Activated naive CD4-positive, alpha-beta T cell treated with anti-CD3 and anti-CD28 coated beads, Interleukin-2, amount 10 ng/mL, durations not matched to agents 7 days and 5 days (primary cell): ENCODE data around the gene HOXB5.

ENCODE experiments used
- CTCF ChIA-PET: fragments of 350-600 bp; sonication (Branson Sonifier 250); formaldehyde crosslinking; loops from one replicate; lab custom pipeline; 2021; ENCODE audit warnings: antibody characterized with exemption; lab: Charles Lee
- DNase-seq: peaks from one replicate; pipeline ENCODE4 v3.0.0-alpha.2; 2020
- H3K27ac Mint-ChIP-seq: one replicate; pipeline ENCODE4 v1.8.0; 2021; ENCODE audit warnings: mild to moderate bottlenecking, moderate library complexity, mixed read lengths
- H3K27me3 Mint-ChIP-seq: one replicate; pipeline ENCODE4 v1.8.0; 2021; ENCODE audit warnings: mild to moderate bottlenecking, mixed read lengths
- H3K36me3 Mint-ChIP-seq: one replicate; pipeline ENCODE4 v1.8.0; 2021; ENCODE audit warnings: mixed read lengths
- H3K4me1 Mint-ChIP-seq: one replicate; pipeline ENCODE4 v1.8.0; 2021; ENCODE audit warnings: mixed read lengths
- H3K4me3 Mint-ChIP-seq: one replicate; pipeline ENCODE4 v1.8.0; 2021; ENCODE audit warnings: mild to moderate bottlenecking, moderate library complexity, mixed read lengths
- H3K9me3 Mint-ChIP-seq: one replicate; pipeline ENCODE4 v1.8.0; 2021; ENCODE audit warnings: mixed read lengths

The HOXB5 gene

DNA sequence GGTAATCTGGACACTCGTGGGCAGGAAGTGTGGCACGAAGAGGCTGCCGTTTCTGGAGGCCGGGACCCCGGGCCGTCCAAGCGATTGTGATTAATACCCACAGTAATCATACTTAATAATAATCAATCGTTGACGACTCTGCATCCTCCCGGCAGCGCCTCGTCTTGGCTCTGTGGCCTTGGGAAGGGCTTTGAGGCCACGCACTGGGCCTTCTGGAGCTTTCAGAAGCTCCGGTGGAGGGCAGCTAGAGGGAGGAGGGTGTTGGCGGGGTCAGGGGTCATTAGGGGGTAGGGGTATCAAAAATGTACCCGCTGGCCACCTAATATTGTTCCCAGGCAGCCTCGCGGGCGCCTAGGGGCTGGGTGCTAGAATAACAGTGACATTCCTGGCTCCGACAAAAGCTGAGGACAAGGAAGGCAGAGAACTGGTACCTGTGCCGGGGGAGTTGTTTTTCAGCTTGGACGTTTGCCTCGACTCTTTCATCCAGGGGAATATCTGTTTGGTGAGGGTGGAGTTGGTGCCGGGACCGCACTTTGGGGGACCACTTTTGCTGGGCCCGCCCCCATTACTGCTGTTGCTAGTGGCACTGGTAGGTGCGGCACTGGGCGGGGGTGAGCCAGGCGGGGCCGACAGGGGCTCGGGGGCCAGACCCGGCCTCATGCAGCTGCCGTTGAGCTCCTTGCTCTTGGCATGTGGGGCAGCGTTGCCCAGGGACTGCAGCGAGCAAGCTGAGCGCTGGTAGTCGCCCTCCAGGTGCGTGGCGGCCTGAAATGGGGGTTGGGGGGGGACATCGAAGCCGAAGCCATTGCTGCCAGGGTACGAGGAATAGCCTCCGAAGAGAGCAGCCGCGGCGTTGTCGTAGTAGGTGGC is 41.7 kb downstream of the HOXB5 start:
- no peak for DNase-seq
- Mint-ChIP-seq H3K27me3 (peaks cover 65% of the 10 kb centered on the region), H3K9me3 (no peaks in the 10 kb centered on the region), H3K36me3 (peaks cover 15% of the 10 kb centered on the region), H3K27ac (no peak overlapping the region), H3K4me1 (peaks cover 37% of the 10 kb centered on the region), H3K4me3 (no peak overlapping the region)
- CTCF ChIA-PET: no interaction called here

DNA sequence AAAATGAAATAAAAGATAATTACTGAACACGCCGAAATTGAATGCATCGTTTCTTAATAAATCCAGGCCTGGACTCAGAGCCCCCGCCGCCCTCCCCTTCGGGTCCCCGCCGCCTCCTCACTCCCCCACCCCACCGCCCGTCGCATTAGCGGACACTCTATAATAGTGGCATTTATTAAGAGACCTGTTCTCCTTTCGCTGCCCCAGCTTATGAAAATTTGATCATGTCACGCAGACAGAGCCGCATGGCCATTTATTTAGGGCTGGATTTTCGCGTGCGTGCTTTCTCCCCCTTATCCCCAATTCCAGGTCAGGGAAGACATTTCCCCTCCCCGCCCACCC is 42.4 kb downstream of the HOXB5 start:
- H3K27me3 Mint-ChIP-seq: peaks cover 65% of the 10 kb centered on the region

DNA sequence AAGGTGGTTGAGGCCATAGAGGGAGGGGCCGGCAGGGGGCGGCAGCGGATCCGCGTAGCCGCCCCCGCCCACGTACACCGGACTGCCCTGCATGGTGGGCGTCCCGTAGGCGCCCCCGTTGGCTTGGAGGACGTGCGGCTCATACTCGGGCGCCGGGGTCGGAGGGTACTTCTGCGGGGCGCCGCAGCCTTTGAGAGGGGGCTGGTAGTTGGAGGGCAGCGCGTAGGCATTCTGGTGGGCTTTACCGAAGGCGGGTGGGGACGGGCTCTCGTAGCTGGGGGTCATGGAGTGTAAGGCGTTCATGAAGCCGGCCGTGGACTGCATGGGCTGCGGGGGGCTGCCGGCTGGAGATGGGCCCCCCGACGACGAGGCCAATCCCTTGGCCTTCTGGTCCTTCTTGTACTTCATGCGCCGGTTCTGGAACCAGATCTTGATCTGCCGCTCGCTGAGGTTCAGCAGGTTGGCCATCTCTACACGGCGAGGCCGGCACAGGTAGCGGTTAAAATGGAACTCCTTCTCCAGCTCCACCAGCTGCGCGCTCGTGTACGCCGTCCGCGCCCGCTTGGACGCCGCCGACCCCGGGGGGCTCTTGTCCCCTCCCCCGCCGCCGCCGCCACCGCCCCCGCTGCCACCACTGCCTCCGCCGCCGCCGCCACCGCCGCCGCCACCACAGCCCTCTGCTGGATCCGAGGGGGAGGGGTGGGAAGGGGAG is 42.9 kb downstream of the HOXB5 start:
- CTCF ChIA-PET: interaction anchor here (0.7 kb wide), 1 partner anchor 45 kb away, joined by 3 read pairs; no protein-coding TSS in a partner anchor
- H3K9me3 Mint-ChIP-seq: no peaks in the 10 kb centered on the region
- peaks cover 45% of the 10 kb centered on the region for H3K4me1 Mint-ChIP-seq
- H3K36me3 Mint-ChIP-seq: peaks cover 10% of the 10 kb centered on the region
- DNase-seq: no peak
- H3K4me3 Mint-ChIP-seq: no peak overlapping the region
- H3K27me3 Mint-ChIP-seq: peaks cover 65% of the 10 kb centered on the region
- H3K27ac Mint-ChIP-seq: no peak overlapping the region

More for the DNA sequence above, 42.4 kb downstream of the HOXB5 start:
- no peak overlapping the region for H3K27ac Mint-ChIP-seq
- no peak overlapping the region for H3K4me3 Mint-ChIP-seq
- no peak for DNase-seq
- peaks cover 44% of the 10 kb centered on the region for H3K4me1 Mint-ChIP-seq
- no peaks in the 10 kb centered on the region for H3K9me3 Mint-ChIP-seq
- CTCF ChIA-PET: no interaction called here
- H3K36me3 Mint-ChIP-seq: peaks cover 10% of the 10 kb centered on the region

DNA sequence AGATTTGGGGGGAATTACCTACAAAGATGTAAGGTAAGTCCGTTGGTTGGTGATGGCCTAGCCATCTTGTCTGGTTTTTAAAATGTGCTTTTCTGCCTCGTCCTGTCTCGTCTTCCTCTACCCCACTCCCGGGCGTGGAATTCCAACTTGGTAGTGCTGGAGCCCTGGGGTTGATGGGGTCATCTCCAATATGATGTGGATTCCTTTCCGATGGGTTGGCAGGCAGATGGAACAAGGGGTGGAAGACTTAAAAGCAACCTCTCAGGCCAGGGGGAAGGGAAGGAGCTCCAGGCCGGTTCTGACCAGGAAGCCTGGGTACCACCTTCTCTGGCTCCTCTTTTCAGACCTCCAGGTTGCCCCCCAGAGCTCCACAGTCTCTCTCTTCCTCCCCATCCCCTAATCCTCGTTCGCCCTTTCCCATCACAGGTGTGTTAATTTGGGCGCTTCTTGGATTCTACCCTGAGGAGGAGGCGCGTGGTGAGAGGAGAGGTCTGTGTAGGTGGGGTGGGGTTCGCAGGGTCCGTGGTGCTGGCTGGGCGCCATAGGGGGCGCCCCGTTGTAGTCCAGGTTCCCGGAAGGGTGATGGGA is 43.6 kb downstream of the HOXB5 start:
- Mint-ChIP-seq H3K4me1 (peaks cover 47% of the 10 kb centered on the region), H3K27me3 (peaks cover 65% of the 10 kb centered on the region), H3K36me3 (peaks cover 7% of the 10 kb centered on the region), H3K9me3 (no peaks in the 10 kb centered on the region), H3K4me3 (no peak overlapping the region), H3K27ac (no peak overlapping the region)
- DNase-seq: no peak
- CTCF ChIA-PET: interaction anchor here (0.7 kb wide), 1 partner anchor 44 kb away, joined by 3 read pairs; no protein-coding TSS in a partner anchor

DNA sequence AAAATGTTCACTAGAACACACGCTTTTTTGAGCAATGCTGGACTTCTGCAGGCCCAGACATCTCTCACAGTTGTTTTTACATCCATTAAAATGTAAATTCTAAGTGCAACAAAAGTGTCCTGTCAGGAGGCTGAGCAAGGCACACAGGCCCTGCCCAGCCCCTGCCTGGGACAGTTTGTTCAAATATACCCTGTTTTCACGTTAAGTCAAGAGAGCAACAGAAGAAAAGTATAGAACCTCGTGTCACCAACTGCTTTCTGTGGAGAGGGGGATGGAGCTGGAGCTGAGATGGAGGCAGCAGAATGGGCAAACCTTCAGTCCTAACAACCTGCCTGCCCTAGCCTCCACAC is 44.3 kb downstream of the HOXB5 start:
- no peak for DNase-seq
- Mint-ChIP-seq H3K9me3 (no peaks in the 10 kb centered on the region), H3K4me3 (no peak overlapping the region), H3K4me1 (peaks cover 48% of the 10 kb centered on the region), H3K27ac (no peak overlapping the region), H3K27me3 (peaks cover 65% of the 10 kb centered on the region), H3K36me3 (peaks cover 6% of the 10 kb centered on the region)
- CTCF ChIA-PET: interaction anchor here (0.9 kb wide), 1 partner anchor 58 kb away, joined by 4 read pairs; no protein-coding TSS in a partner anchor

DNA sequence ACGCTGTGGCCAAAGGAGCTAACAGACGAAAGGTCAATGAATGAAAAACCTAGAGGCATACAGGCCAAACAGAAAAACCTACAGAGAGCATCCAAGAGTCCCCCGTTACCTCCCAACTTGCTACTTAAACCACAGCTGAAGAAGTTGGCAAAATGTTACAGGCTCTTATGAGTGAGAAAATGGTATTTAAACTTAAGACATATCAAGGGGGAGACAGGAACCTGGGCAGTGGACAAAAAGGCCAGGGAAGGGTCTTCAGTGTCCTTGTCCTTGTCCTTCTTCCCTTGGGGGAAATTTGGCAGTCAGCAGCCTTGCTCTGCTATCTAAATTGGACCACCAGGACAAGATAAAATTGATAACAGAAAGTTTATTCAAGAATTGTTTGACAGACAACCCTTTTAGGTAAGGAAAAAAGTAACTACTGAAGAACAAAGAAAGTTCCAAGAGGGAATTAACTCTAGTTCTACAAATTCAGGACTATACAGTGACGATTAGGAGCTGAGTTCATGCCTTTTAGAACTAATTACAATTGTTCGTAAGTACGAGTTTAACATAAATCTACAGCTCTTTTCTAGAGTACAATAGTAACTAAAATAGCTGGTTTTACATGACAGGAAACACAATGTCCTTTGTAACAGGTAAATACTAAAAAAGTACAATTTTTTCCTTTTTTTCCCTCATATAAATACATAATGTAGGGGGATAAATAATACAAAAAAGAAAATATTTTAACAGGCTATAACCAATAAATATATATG is 44.9 kb downstream of the HOXB5 start:
- peaks cover 7% of the 10 kb centered on the region for H3K36me3 Mint-ChIP-seq
- H3K27ac Mint-ChIP-seq: peak overlapping the region; percentile 90
- peak overlapping the region; percentile 100 for H3K4me3 Mint-ChIP-seq
- CTCF ChIA-PET: interaction anchor here (0.9 to 1.1 kb wide), 2 partner anchors 56 to 57 kb away, joined by 4 to 5 read pairs; no protein-coding TSS in a partner anchor
- no peak for DNase-seq
- H3K9me3 Mint-ChIP-seq: no peaks in the 10 kb centered on the region
- peaks cover 65% of the 10 kb centered on the region for H3K27me3 Mint-ChIP-seq
- peaks cover 50% of the 10 kb centered on the region for H3K4me1 Mint-ChIP-seq

DNA sequence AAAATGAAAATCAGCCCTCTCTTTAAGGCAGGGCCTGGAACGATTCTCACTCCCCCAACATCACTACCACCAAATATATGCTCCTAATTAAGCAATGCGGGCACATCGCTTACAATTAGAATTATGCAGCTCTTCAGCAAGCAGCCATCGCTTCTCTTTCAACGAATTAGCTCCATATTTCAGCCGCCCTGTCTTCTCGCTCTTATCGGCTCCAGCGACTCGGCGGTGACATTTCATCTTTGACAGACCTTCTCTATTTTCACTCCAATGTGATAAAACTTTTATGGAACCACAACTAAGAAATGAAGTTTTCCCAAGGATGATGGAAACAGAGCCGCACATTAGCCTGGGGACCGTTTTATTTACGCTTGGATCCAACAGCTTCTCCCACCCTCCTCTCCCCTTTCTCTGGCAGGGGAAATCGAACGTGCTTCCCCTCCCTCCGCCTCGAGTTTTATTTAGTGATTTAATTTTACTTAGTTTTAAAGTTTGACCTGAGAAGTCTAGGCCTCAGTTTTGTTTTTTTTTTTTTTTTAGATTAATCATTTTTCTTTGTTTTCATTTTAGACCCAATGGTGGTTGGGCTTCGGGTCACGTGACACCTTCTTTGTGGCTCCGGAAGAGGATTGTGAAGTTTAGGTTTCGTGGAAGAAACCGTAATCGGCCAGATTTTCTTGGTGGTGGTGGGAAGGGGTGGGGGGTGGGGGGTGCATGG is 45.6 kb downstream of the HOXB5 start:
- H3K27ac Mint-ChIP-seq: peak overlapping the region; percentile 90
- CTCF ChIA-PET: interaction anchor here (0.6 to 2.1 kb wide), 4 partner anchors 15 to 56 kb away, joined by 3 to 11 read pairs (median 4); no protein-coding TSS in a partner anchor
- DNase-seq: peak; percentile 71
- H3K9me3 Mint-ChIP-seq: no peaks in the 10 kb centered on the region
- peaks cover 51% of the 10 kb centered on the region for H3K4me1 Mint-ChIP-seq
- peak overlapping the region; percentile 100 for H3K4me3 Mint-ChIP-seq
- peaks cover 64% of the 10 kb centered on the region for H3K27me3 Mint-ChIP-seq
- peaks cover 8% of the 10 kb centered on the region for H3K36me3 Mint-ChIP-seq

DNA sequence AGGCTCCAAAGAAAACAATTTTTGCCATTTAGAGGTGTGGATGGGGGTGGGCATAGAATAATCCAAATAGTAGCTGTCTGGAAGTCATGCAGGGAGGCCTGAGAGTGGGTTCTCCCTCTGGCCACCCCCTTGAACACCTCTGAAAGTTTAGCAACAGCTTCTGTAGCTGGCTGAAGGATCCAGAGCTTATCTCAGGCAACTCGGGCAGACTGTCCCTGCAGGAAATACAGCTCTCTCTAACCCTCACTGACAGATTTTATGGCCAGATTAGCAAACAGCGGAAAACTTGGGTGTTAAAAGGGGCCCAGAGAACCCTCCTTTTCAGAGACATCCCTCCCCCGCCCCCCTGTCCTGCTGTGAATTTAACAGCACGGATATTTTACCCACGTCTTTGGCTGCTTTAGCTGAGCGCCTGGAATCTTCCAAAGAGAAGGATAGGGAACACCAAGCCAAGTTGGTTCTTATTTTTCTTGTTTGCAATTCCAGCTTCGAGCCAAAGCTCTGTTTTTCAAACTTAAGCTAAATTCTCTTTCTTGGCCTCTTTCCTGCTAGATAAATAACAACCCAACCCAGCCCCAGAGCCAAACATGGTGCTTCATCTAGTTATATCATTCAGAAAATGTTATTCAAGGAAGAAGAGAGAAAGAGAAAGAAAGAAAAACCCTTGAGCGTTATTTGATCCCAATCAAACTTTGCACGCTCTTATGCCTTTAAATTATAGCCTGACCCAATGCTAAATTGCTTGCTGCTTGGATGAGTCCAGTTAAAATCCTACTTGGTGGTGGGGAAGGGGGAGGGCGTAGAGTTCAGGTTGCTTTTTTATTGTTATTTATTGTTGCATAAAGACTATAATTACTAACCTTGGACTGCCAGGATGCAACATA is 46.4 kb downstream of the HOXB5 start:
- Mint-ChIP-seq H3K4me3 (peak overlapping the region; percentile 100), H3K9me3 (no peaks in the 10 kb centered on the region), H3K27me3 (peaks cover 67% of the 10 kb centered on the region), H3K36me3 (peaks cover 11% of the 10 kb centered on the region), H3K27ac (peak overlapping the region; percentile 90), H3K4me1 (peaks cover 56% of the 10 kb centered on the region)
- DNase-seq: peak; percentile 28
- CTCF ChIA-PET: interaction anchor here (0.6 to 2.1 kb wide), 3 partner anchors 14 to 55 kb away, joined by 3 to 11 read pairs (median 3); no protein-coding TSS in a partner anchor

DNA sequence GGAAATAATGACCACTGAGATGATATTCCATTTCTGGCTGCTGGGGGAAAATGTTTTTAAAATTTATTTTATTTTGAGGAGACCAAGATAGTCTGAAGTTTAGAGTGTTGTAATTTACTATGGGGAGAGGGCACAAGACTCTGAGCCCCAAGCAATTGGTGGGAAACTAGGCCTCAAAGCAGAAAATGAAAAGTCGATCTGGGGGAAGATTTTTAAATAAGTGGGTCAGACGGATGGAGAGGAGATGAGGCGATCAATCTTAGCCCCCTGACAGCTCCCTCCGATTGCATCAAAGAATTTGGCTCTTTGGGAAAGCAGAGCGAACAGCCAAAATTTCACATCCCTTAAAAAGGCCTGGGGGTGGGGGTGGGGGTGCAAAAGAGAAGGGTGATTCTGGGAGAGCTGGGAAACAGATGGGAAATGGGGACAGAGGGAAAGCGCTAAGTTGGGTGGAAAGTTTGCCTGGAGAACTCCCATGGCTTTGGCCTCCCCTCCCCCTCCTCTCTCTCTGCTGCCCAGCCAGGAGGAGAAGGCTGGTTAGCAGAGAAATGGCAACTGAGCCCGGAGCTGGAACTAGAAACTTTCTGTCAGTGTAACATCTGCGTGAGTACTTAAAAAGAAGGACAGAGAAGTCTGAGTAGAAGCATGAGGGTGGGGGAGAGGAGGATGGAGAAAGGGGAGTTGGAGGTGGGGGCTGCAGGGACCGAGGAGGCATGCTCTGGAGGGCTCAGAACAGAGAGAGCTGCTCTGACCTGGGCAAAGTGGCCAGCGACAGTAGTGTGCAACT is 47.2 kb downstream of the HOXB5 start:
- CTCF ChIA-PET: interaction anchor here (1.5 to 2.1 kb wide), 2 partner anchors 50 to 54 kb away, joined by 3 to 11 read pairs; no protein-coding TSS in a partner anchor
- Mint-ChIP-seq H3K27me3 (peaks cover 69% of the 10 kb centered on the region), H3K36me3 (peaks cover 19% of the 10 kb centered on the region), H3K9me3 (no peaks in the 10 kb centered on the region), H3K4me1 (peaks cover 62% of the 10 kb centered on the region), H3K4me3 (peak overlapping the region; percentile 100), H3K27ac (peak overlapping the region; percentile 90)
- no peak for DNase-seq

DNA sequence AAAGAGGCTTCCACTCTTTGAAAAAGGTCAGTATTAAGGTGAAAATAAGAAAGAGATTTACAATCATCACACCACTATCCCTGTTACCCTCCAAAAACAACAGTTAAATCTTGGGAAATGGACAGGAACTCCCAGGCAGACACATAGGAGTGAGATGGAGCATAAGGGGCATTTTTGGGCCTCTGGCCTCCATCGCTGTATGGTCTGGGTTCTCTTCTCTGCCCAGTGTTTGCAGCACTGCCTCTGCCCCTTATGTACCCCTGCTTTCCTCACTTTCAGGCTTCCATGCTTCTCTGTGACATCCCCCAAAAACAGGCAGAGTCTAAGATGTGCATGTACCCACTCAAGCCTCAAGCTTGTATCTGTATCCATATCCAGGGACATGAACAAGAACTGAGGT is 48.0 kb downstream of the HOXB5 start:
- H3K4me1 Mint-ChIP-seq: peaks cover 67% of the 10 kb centered on the region
- H3K36me3 Mint-ChIP-seq: peaks cover 23% of the 10 kb centered on the region
- H3K4me3 Mint-ChIP-seq: peak overlapping the region; percentile 100
- no peak for DNase-seq
- H3K9me3 Mint-ChIP-seq: no peaks in the 10 kb centered on the region
- CTCF ChIA-PET: interaction anchor here (2.1 kb wide), 1 partner anchor 53 kb away, joined by 11 read pairs; no protein-coding TSS in a partner anchor
- H3K27ac Mint-ChIP-seq: peak overlapping the region; percentile 94
- H3K27me3 Mint-ChIP-seq: peaks cover 75% of the 10 kb centered on the region

DNA sequence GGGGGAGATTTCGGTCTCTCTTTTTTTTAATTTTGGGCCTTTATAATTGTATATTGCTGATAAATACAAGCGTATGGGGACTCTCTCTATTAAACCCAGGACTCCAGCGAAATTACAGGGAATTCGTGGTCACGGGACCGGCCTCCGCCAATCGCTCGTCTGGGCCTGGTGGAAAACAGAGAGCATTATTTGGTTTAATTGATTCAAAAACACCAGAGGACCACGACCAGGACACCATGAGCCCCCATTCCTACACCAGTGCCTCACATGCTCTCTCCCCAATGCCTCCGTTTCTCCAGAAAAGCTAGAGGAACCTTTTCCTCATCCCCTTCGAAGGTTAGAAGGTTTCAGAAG is 48.6 kb downstream of the HOXB5 start, which contains the start of gene HOXB2:
HOXB2 (minus strand) TSS at position 88 of the 354 bp plus-strand sequence. CDS start 198 bp downstream, outside the sequence.
- no peak for DNase-seq
- Mint-ChIP-seq H3K4me3 (peak within 1 kb of the TSS; percentile 100), H3K9me3 (no peaks in the 10 kb centered on the region), H3K27ac (peak within 1 kb of the TSS; percentile 94), H3K27me3 (peaks cover 76% of the 10 kb centered on the region), H3K36me3 (peaks cover 23% of the 10 kb centered on the region), H3K4me1 (peaks cover 73% of the 10 kb centered on the region)
- CTCF ChIA-PET: no interaction called here
